ENCODE measurements around the gene TIMMDC1.

DNA sequence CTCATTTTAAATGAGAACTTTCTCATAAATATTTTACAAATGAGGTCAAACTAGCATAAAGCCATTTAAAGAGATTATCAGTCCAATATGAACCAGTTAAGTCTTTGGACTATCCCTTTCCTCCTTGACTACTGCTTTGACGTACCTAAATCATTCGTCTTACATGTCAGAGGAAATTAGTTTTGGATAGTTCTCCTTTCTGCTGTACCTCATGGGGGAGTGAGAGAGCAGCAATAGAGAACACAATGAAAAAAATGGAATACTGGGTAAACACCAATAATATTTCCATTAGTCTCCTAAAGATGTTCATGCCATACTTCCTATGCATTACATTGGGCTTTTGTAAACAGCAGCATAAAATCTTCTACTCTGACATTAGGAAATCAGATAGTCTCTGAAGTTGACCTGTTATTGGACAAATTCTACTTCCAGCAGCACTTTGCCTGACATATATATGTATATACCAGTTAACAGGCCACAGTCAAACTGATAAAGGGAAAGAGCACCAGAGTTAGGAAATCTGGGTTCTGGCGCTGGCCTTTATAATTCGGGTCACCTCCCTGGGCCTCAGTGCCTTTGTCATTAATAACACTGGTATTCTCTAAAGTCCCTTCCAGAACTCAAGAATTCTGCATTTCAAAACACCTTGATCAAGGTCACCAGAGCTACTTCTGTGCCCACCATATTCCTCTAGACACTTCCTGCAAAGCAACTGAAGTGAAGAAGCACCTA lies 26.8 kb downstream of the TIMMDC1 start:
- TF ChIP-seq POLR2A (IDR thresholded peaks at IDR 0.05) (no peak), CTCF (IDR thresholded peaks at IDR 0.05) (no peak), EP300 (IDR thresholded peaks at IDR 0.05) (no peak)

Data from ovary (tissue), 3 donors.